Thymus (tissue), 11 donors: Measurements from ENCODE around the gene SEMA3G. TPM values are rescaled to one million over a fixed set of nuclear protein-coding genes. Genes with fewer than 3 reads are reported as not detected.

ENCODE experiments used
- DNase-seq, 9 donors: peaks; one replicate each; pipeline ENCODE4 v3.0.0-alpha.2; 2013; ENCODE audit warnings: low spot score in 9 of 9, low read depth in 6 of 9, missing footprints in 1 of 9
- H3K27ac ChIP-seq, 2 donors: one replicate each; pipeline ENCODE4 v1.5.1; 2013; ENCODE audit warnings: control low read depth in 1 of 2, low read depth in 1 of 2, low read length in 1 of 2, mild to moderate bottlenecking in 1 of 2, moderate library complexity in 1 of 2
- H3K27me3 ChIP-seq, 2 donors: one replicate each; pipeline ENCODE4 v1.5.1; 2013; ENCODE audit warnings: low read length in 1 of 2; ENCODE audit not compliant: control insufficient read depth in 2 of 2, insufficient read depth in 1 of 2
- H3K36me3 ChIP-seq, 2 donors: one replicate each; pipeline ENCODE4 v1.5.1; 2013; ENCODE audit warnings: low read length in 1 of 2, mild to moderate bottlenecking in 1 of 2, moderate library complexity in 1 of 2; ENCODE audit not compliant: control insufficient read depth in 2 of 2, insufficient read depth in 2 of 2
- H3K4me1 ChIP-seq, 2 donors: one replicate each; pipeline ENCODE4 v1.5.1; 2013; ENCODE audit warnings: low read length in 2 of 2; ENCODE audit not compliant: control insufficient read depth in 2 of 2, insufficient read depth in 2 of 2
- H3K4me3 ChIP-seq, 2 donors: one replicate each; pipeline ENCODE4 v1.5.1; 2013; ENCODE audit warnings: low read length in 2 of 2, control low read depth in 1 of 2, mild to moderate bottlenecking in 1 of 2
- H3K9me3 ChIP-seq, 2 donors: one replicate each; pipeline ENCODE4 v1.5.1; 2013; ENCODE audit warnings: low read length in 1 of 2, mild to moderate bottlenecking in 1 of 2; ENCODE audit not compliant: control insufficient read depth in 2 of 2, insufficient read depth in 1 of 2
- WGBS: extraction: QIAGEN DNeasy Blood & Tissue Kit; methylation state at CpG from one replicate; pipeline ENCODE4 v1.1.7; 2013; 5-methylcytosine and 5-hydroxymethylcytosine counted together
- polyA plus RNA-seq: library from polyadenylated mRNA; stranded (reverse); fragments of 200-250 nt; gene quantifications from one replicate; pipeline ENCODE4 v1.2.3, GENCODE V29; 2013
- total RNA-seq: library from RNA; stranded (reverse); fragments of 120-200 nt; gene quantifications from one replicate; pipeline ENCODE4 v1.2.4, GENCODE V29; 2013
- donor health status: healthy.

SEMA3G gene
- total and polyA plus RNA-seq, 2 donors: 0.80 to 6.4 TPM

GRCh38 chr3:52396011-52396906 is 48.6 kb downstream of the SEMA3G start:
- Histone ChIP-seq H3K27ac (no peak overlapping the region), H3K4me1 (no peaks in the 10 kb centered on the region), H3K36me3 (peaks cover 24 to 37% of the 10 kb centered on the region in 2 donors), H3K9me3 (no peaks in the 10 kb centered on the region), H3K4me3 (no peak overlapping the region), H3K27me3 (no peaks in the 10 kb centered on the region)
- no peak for DNase-seq
- WGBS: 98% methylated on average over 25 of the region's 25 CpGs

- Histone ChIP-seq H3K9me3 (no peaks in the 10 kb centered on the region), H3K4me1 (no peaks in the 10 kb centered on the region), H3K27ac (no peak overlapping the region), H3K36me3 (peaks cover 16 to 30% of the 10 kb centered on the region in 2 donors), H3K27me3 (no peaks in the 10 kb centered on the region), H3K4me3 (no peak overlapping the region)
- DNase-seq: no peak
- WGBS: 97% methylated on average over 8 of the region's 8 CpGs
Measured at GRCh38 chr3:52395503-52395865, 49.4 kb downstream of the SEMA3G start.

GRCh38 chr3:52394751-52395502 is 50.0 kb downstream of the SEMA3G start:
- no peak for DNase-seq

GRCh38 chr3:52393959-52394670 is 50.8 kb downstream of the SEMA3G start:
- Histone ChIP-seq H3K4me1 (peaks cover 0 to 3% of the 10 kb centered on the region in 2 donors), H3K4me3 (no peak overlapping the region), H3K27me3 (no peaks in the 10 kb centered on the region), H3K36me3 (peaks cover 8 to 18% of the 10 kb centered on the region in 2 donors), H3K27ac (no peak overlapping the region), H3K9me3 (no peaks in the 10 kb centered on the region)
- WGBS: 97% methylated on average over 18 of the region's 18 CpGs
- no peak for DNase-seq

More at GRCh38 chr3:52394751-52395502, 50.0 kb downstream of the SEMA3G start:
- Histone ChIP-seq H3K4me1 (no peaks in the 10 kb centered on the region), H3K36me3 (peaks cover 15 to 24% of the 10 kb centered on the region in 2 donors), H3K27me3 (no peaks in the 10 kb centered on the region), H3K27ac (no peak overlapping the region), H3K9me3 (no peaks in the 10 kb centered on the region), H3K4me3 (no peak overlapping the region)
- WGBS: 97% methylated on average over 10 of the region's 10 CpGs

- Histone ChIP-seq H3K9me3 (no peaks in the 10 kb centered on the region), H3K27ac (no peak overlapping the region), H3K4me1 (peaks cover 0 to 3% of the 10 kb centered on the region in 2 donors), H3K36me3 (peaks cover 2 to 18% of the 10 kb centered on the region in 2 donors), H3K27me3 (no peaks in the 10 kb centered on the region), H3K4me3 (no peak overlapping the region)
- no peak for DNase-seq
- WGBS: 96% methylated on average over 18 of the region's 18 CpGs
Measured at GRCh38 chr3:52393131-52393807, 51.6 kb downstream of the SEMA3G start.

- H3K27me3 ChIP-seq: no peaks in the 10 kb centered on the region
- no peak overlapping the region for H3K4me3 ChIP-seq
- DNase-seq: no peak
- WGBS: 99% methylated on average over 16 of the region's 16 CpGs
- H3K27ac ChIP-seq: no peak overlapping the region
- H3K4me1 ChIP-seq: peaks cover 0 to 3% of the 10 kb centered on the region in 2 donors
- peaks cover 2 to 18% of the 10 kb centered on the region in 2 donors for H3K36me3 ChIP-seq
- H3K9me3 ChIP-seq: no peaks in the 10 kb centered on the region
Measured at GRCh38 chr3:52392216-52392930, 52.5 kb downstream of the SEMA3G start.

- no peak overlapping the region for H3K4me3 ChIP-seq
- no peak overlapping the region for H3K27ac ChIP-seq
- H3K27me3 ChIP-seq: no peaks in the 10 kb centered on the region
- 98% methylated on average over 12 of the region's 12 CpGs for WGBS
- H3K4me1 ChIP-seq: peaks cover 0 to 3% of the 10 kb centered on the region in 2 donors
- H3K9me3 ChIP-seq: no peaks in the 10 kb centered on the region
- DNase-seq: no peak
- peaks cover 2 to 18% of the 10 kb centered on the region in 2 donors for H3K36me3 ChIP-seq
Measured at GRCh38 chr3:52391096-52391495, 53.8 kb downstream of the SEMA3G start.

- H3K9me3 ChIP-seq: no peaks in the 10 kb centered on the region
- H3K36me3 ChIP-seq: peaks cover 2 to 18% of the 10 kb centered on the region in 2 donors
- no peak overlapping the region for H3K27ac ChIP-seq
- H3K27me3 ChIP-seq: no peaks in the 10 kb centered on the region
- H3K4me3 ChIP-seq: no peak overlapping the region
- H3K4me1 ChIP-seq: peaks cover 3 to 6% of the 10 kb centered on the region in 2 donors
- 85% methylated on average over 9 of the region's 9 CpGs for WGBS
- peak in 1 of 9 donors; percentile 29 for DNase-seq
Measured at GRCh38 chr3:52388933-52389332, 56.0 kb downstream of the SEMA3G start.
